Measurements from ENCODE around the gene RGS2.

RGS2 gene

GRCh38 chr1:192808518-192809306 is at the start of gene RGS2:
Gene RGS2, plus strand, starts transcription at chr1:192809039. Its CDS starts 33 bp downstream, at chr1:192809072.
- DNase-seq (ENCODE audit: low read depth in 1 of 2, low spot score in 1 of 2), result peak; percentile 65 to 78

GRCh38 chr1:192759104-192759503 is 49.7 kb upstream of the RGS2 start:
- DNase-seq (ENCODE audit: low read depth in 1 of 2, low spot score in 1 of 2), result no peak

GRCh38 chr1:192762265-192762664 is 46.6 kb upstream of the RGS2 start:
- no peak for DNase-seq (ENCODE audit: low read depth in 1 of 2, low spot score in 1 of 2)

- no peak for DNase-seq (ENCODE audit: low read depth in 1 of 2, low spot score in 1 of 2)
Measured at GRCh38 chr1:192763243-192763642, 45.6 kb upstream of the RGS2 start.

- DNase-seq (ENCODE audit: low read depth in 1 of 2, low spot score in 1 of 2), result no peak
Measured at GRCh38 chr1:192763756-192764155, 45.1 kb upstream of the RGS2 start.

GRCh38 chr1:192764675-192765074 is 44.2 kb upstream of the RGS2 start:
- no peak for DNase-seq (ENCODE audit: low read depth in 1 of 2, low spot score in 1 of 2)

GRCh38 chr1:192766009-192766625 is 42.7 kb upstream of the RGS2 start:
- DNase-seq (ENCODE audit: low read depth in 1 of 2, low spot score in 1 of 2), result no peak

GRCh38 chr1:192766876-192767275 is 42.0 kb upstream of the RGS2 start:
- DNase-seq (ENCODE audit: low read depth in 1 of 2, low spot score in 1 of 2), result no peak

GRCh38 chr1:192767798-192768197 is 41.0 kb upstream of the RGS2 start:
- no peak for DNase-seq (ENCODE audit: low read depth in 1 of 2, low spot score in 1 of 2)

- no peak for DNase-seq (ENCODE audit: low read depth in 1 of 2, low spot score in 1 of 2)
Measured at GRCh38 chr1:192768463-192768862, 40.4 kb upstream of the RGS2 start.

GRCh38 chr1:192771341-192771740 is 37.5 kb upstream of the RGS2 start:
- DNase-seq (ENCODE audit: low read depth in 1 of 2, low spot score in 1 of 2), result no peak

GRCh38 chr1:192775631-192776030 is 33.2 kb upstream of the RGS2 start:
- no peak for DNase-seq (ENCODE audit: low read depth in 1 of 2, low spot score in 1 of 2)

- DNase-seq (ENCODE audit: low read depth in 1 of 2, low spot score in 1 of 2), result no peak
Measured at GRCh38 chr1:192776206-192776605, 32.6 kb upstream of the RGS2 start.

- no peak for DNase-seq (ENCODE audit: low read depth in 1 of 2, low spot score in 1 of 2)
Measured at GRCh38 chr1:192776998-192777397, 31.8 kb upstream of the RGS2 start.

GRCh38 chr1:192783791-192784190 is 25.0 kb upstream of the RGS2 start:
- no peak for DNase-seq (ENCODE audit: low read depth in 1 of 2, low spot score in 1 of 2)

- no peak for DNase-seq (ENCODE audit: low read depth in 1 of 2, low spot score in 1 of 2)
Measured at GRCh38 chr1:192784397-192784796, 24.4 kb upstream of the RGS2 start.

GRCh38 chr1:192786576-192786975 is 22.3 kb upstream of the RGS2 start:
- no peak for DNase-seq (ENCODE audit: low read depth in 1 of 2, low spot score in 1 of 2)

- no peak for DNase-seq (ENCODE audit: low read depth in 1 of 2, low spot score in 1 of 2)
Measured at GRCh38 chr1:192787914-192788585, 20.8 kb upstream of the RGS2 start.

GRCh38 chr1:192789871-192790270 is 19.0 kb upstream of the RGS2 start:
- no peak for DNase-seq (ENCODE audit: low read depth in 1 of 2, low spot score in 1 of 2)

GRCh38 chr1:192792628-192793027 is 16.2 kb upstream of the RGS2 start:
- DNase-seq (ENCODE audit: low read depth in 1 of 2, low spot score in 1 of 2), result no peak

- DNase-seq (ENCODE audit: low read depth in 1 of 2, low spot score in 1 of 2), result no peak
Measured at GRCh38 chr1:192793983-192794767, 14.7 kb upstream of the RGS2 start.

- DNase-seq (ENCODE audit: low read depth in 1 of 2, low spot score in 1 of 2), result no peak
Measured at GRCh38 chr1:192794768-192795035, 14.1 kb upstream of the RGS2 start.

All from activated CD4-positive, alpha-beta T cell treated with anti-CD3 and anti-CD28 coated beads, Interleukin-2, amount 50 U/mL, for 24 hours (primary cell).